ENCODE data around the gene ANKRD55. TPM values are rescaled to one million over a fixed set of nuclear protein-coding genes. Genes with fewer than 3 reads are reported as not detected.

Gene ANKRD55
- total RNA-seq, 4 donors from 2014 or later: 0.95 TPM; not detected in 3

GRCh38 chr5:56076486-56076885 is 156.6 kb downstream of the ANKRD55 start:
- peaks cover 0 to 13% (median 2%) of the 10 kb centered on the region in 4 donors for H3K4me1 ChIP-seq
- in situ Hi-C loops (cut with MboI; ENCODE audit: low pct_ligation_motif_present in 1 of 4, low pct_unique_long_range_greater_than_20kb in 1 of 4, low sequenced_read_pairs in 3 of 4): no loop called here
- H3K9me3 ChIP-seq: no peaks in the 10 kb centered on the region
- WGBS, 2 donors (ENCODE audit: low coverage in 1 of 2): 79 to 85% methylated on average over 3 of the region's 3 CpGs
- no peak overlapping the region for H3K4me3 ChIP-seq
- TF ChIP-seq POLR2A (IDR thresholded peaks at IDR 0.05) (no peak), EP300 (IDR thresholded peaks at IDR 0.05; ENCODE audit: low read depth) (no peak), POLR2AphosphoS5 (IDR thresholded peaks at IDR 0.05) (no peak), CTCF (IDR thresholded peaks at IDR 0.05) (no peak)
- DNase-seq: no peak
- intact Hi-C loops (cut with DNase I; ENCODE audit: low total_unique reads): no loop called here
- H3K27ac ChIP-seq: peak overlapping the region in 1 of 4 donors; percentile 61
- H3K36me3 ChIP-seq: no peaks in the 10 kb centered on the region
- no peaks in the 10 kb centered on the region for H3K27me3 ChIP-seq

- Histone ChIP-seq H3K36me3 (no peaks in the 10 kb centered on the region), H3K4me1 (peaks cover 0 to 18% (median 0%) of the 10 kb centered on the region in 4 donors), H3K27ac (peak overlapping the region; percentile 20 to 70 (median 60)), H3K9me3 (no peaks in the 10 kb centered on the region), H3K27me3 (no peaks in the 10 kb centered on the region), H3K4me3 (no peak overlapping the region)
- WGBS, 2 donors (ENCODE audit: low coverage in 1 of 2): 60 to 66% methylated on average over 2 of the region's 2 CpGs
- TF ChIP-seq CTCF (IDR thresholded peaks at IDR 0.05): no peak
- TF ChIP-seq POLR2AphosphoS5 (IDR thresholded peaks at IDR 0.05): peak in 1 of 3 donors; percentile 67
- TF ChIP-seq POLR2A (IDR thresholded peaks at IDR 0.05): no peak
- TF ChIP-seq EP300 (IDR thresholded peaks at IDR 0.05; ENCODE audit: low read depth): no peak
- in situ Hi-C loops (cut with MboI; ENCODE audit: low pct_ligation_motif_present in 1 of 4, low pct_unique_long_range_greater_than_20kb in 1 of 4, low sequenced_read_pairs in 3 of 4) (no loop called here), intact Hi-C loops (cut with DNase I; ENCODE audit: low total_unique reads) (no loop called here)
- peak; percentile 21 for DNase-seq
These were observed 157.8 kb downstream of the ANKRD55 start for GRCh38 chr5:56075361-56075760.

- H3K27me3 ChIP-seq: no peaks in the 10 kb centered on the region
These were observed 160.0 kb downstream of the ANKRD55 start for GRCh38 chr5:56072863-56073766.

More at GRCh38 chr5:56072863-56073766, 160.0 kb downstream of the ANKRD55 start:
- no peak for DNase-seq
- H3K36me3 ChIP-seq: no peaks in the 10 kb centered on the region
- no peaks in the 10 kb centered on the region for H3K9me3 ChIP-seq
- no peak overlapping the region for H3K27ac ChIP-seq
- peaks cover 0 to 18% (median 0%) of the 10 kb centered on the region in 4 donors for H3K4me1 ChIP-seq
- WGBS, 2 donors (ENCODE audit: low coverage in 1 of 2): 73 to 79% methylated on average over 4 to 6 of the region's 6 CpGs
- in situ Hi-C loops (cut with MboI; ENCODE audit: low pct_ligation_motif_present in 1 of 4, low pct_unique_long_range_greater_than_20kb in 1 of 4, low sequenced_read_pairs in 3 of 4) (no loop called here), intact Hi-C loops (cut with DNase I; ENCODE audit: low total_unique reads) (no loop called here)
- no peak overlapping the region for H3K4me3 ChIP-seq
- TF ChIP-seq POLR2A (IDR thresholded peaks at IDR 0.05) (no peak), CTCF (IDR thresholded peaks at IDR 0.05) (no peak), POLR2AphosphoS5 (IDR thresholded peaks at IDR 0.05) (no peak), EP300 (IDR thresholded peaks at IDR 0.05; ENCODE audit: low read depth) (no peak)

Measured in transverse colon (tissue), 4 donors.